Retina (tissue), 1 donor: ENCODE data around the gene ARID1A.

Source experiments
- DNase-seq: peaks from one replicate; pipeline ENCODE4 v3.0.0-alpha.2; 2016

Gene ARID1A

DNA sequence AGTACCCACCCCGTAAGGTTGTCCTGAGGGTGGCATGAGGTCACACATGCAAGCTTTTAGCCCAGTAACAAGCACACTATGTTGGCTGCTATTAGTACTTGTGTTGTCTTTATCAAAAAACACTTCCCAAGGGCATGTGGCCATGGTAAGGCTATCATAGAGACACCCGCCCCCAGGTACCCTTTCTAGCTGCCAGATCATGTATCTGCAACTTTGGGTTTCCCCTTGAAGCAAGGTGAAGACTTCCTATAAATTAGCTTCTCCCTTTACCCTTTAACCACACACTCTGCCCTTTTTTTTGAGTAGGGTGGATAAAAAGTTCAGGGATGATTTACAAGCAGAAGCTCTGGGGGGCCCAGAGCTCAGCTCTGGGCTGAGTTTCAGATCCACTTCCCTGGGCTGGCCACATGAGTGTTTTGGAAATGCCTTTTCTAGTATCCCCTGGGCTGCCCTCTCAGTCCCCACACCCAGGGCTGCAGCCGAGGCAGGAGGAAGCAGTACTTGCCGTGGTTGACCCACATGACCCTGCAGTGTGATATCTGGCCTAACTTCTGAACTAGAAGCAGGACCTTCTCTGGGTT lies 132.7 kb downstream of the ARID1A start:
- no peak for DNase-seq

DNA sequence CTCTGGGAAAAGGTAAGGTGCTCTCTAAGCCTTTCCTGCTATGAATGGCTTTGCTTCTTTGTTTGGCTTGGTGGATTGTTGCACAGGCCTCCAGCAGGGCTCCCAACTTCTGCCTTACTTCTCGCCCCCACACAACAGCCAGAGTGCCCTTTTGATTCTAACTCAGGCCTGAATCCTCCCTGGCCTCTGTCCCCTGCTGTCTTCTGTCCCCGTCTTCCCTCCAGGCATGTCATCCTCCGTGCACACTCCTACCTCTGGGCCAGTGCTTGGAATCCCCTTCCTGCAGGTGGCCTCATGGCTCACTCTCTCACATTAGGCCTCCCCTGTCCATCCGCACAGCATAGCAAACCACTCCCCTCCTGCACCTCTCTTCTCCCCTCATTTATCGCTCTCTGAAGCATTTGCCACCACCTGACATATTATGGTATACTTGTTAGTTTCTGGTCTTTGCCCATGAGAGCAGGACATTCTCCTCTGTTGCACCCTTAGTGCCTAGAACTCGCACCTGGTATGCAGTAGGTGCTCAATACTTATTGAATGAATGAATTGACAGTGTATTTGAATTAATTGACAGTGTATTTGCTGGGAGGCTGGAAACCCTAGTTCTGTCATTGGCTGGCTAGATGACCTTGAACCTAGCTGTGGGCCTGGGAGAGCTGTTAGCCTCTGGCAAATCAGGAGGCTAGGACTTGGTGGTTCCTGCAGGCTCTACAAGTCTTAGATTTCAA lies 133.5 kb downstream of the ARID1A start:
- DNase-seq = no peak

DNA sequence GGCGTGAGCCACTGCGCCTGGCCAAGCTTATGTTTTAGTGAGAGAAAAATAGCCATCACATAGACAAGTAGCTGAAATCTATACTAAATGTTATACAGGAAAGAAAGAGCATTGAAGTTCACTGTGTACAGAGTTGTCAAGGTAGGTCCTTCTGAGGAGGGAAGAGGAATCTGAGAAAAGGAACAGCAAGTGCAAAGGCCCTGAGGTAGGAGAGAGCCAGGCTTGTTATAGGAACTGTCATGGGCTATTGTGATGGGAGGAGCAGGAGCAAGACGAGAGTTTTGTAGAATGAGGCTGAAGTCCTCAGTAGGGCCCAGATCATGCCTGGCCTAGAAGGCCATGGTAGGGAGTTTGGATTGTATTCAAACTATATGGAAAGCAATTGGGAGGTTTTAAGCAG lies 135.2 kb downstream of the ARID1A start:
- no peak for DNase-seq
